WI38 (cell line): ENCODE measurements around the gene RHEX.

Source experiments
- H3K4me3 ChIP-seq: 2 replicates; pipeline ENCODE4 v1.5.1; 2011; ENCODE audit warnings: low read depth, mild to moderate bottlenecking, control low read depth, low read length
- TF ChIP-seq, protein P1 (sequence below): IDR thresholded peaks from 2 replicates; pipeline ENCODE4 v1.5.1; 2012; ENCODE audit warnings: low read depth, mild to moderate bottlenecking, control low read depth, low read length

RHEX gene

DNA sequence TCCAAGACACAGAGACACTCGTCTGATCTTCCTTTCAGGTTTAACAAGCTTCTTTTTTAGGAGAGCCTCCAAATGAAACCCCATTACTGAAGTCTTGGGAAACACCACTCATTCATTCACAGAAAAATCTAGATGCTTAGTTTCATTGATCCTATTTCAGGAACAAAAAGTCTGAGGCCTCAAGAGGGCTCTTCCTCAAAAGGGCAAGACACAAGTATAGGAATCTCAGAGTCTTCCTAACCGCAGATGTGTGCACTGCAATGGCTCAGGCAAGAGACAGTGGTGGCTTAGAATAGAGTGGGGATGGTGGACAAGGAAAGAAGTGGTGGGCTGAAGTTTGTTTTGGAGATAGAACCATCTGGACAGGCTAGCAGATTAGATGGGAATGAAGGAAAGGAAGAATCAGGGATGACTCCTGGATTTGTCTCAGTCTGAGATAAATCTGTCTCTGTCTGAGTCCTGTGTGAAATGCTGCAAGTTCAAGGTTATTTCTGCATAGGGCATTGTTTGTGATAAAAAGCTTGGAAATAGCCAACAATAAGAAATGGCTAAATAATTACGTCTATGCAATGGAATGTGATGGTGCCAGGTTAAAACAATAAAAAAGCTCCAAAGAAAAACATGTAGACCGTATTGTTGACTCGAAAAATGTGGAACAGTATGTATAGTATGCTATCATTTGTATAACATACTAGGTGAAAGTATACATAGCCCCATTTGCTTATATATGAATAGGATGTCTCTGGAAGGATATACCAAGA lies 20.4 kb upstream of the RHEX start:
- H3K4me3 ChIP-seq, result no peak overlapping the region
- TF ChIP-seq, protein P1, sequence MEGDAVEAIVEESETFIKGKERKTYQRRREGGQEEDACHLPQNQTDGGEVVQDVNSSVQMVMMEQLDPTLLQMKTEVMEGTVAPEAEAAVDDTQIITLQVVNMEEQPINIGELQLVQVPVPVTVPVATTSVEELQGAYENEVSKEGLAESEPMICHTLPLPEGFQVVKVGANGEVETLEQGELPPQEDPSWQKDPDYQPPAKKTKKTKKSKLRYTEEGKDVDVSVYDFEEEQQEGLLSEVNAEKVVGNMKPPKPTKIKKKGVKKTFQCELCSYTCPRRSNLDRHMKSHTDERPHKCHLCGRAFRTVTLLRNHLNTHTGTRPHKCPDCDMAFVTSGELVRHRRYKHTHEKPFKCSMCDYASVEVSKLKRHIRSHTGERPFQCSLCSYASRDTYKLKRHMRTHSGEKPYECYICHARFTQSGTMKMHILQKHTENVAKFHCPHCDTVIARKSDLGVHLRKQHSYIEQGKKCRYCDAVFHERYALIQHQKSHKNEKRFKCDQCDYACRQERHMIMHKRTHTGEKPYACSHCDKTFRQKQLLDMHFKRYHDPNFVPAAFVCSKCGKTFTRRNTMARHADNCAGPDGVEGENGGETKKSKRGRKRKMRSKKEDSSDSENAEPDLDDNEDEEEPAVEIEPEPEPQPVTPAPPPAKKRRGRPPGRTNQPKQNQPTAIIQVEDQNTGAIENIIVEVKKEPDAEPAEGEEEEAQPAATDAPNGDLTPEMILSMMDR, result no peak

GRCh38 chr1:206035027-206035426 lies 17.9 kb upstream of the RHEX start:
- TF ChIP-seq, protein P1, result no peak
- no peak overlapping the region for H3K4me3 ChIP-seq

- TF ChIP-seq, protein P1, result no peak
- no peak overlapping the region for H3K4me3 ChIP-seq
These were observed 16.1 kb upstream of the RHEX start for GRCh38 chr1:206036663-206037455.

DNA sequence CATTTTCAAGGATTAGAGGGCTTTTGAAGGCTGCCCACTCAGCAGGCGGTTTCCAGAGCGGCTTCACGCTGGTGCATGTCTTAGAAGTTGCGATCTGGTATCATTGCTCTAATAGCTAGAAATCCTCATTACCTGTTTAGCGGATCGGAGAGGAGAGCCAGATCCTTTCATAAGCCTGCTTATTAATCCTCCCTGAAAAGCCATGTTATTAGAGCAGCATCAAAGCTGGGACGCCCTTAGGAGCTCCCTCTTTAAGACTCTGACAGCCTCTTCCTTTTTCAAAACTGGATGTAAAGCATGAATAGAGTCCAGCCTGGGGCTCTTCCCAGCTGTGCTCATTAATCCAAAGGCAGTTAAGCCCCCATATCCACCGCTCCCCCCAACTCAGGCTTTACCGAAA lies 15.4 kb upstream of the RHEX start:
- TF ChIP-seq, protein P1, result no peak
- no peak overlapping the region for H3K4me3 ChIP-seq

DNA sequence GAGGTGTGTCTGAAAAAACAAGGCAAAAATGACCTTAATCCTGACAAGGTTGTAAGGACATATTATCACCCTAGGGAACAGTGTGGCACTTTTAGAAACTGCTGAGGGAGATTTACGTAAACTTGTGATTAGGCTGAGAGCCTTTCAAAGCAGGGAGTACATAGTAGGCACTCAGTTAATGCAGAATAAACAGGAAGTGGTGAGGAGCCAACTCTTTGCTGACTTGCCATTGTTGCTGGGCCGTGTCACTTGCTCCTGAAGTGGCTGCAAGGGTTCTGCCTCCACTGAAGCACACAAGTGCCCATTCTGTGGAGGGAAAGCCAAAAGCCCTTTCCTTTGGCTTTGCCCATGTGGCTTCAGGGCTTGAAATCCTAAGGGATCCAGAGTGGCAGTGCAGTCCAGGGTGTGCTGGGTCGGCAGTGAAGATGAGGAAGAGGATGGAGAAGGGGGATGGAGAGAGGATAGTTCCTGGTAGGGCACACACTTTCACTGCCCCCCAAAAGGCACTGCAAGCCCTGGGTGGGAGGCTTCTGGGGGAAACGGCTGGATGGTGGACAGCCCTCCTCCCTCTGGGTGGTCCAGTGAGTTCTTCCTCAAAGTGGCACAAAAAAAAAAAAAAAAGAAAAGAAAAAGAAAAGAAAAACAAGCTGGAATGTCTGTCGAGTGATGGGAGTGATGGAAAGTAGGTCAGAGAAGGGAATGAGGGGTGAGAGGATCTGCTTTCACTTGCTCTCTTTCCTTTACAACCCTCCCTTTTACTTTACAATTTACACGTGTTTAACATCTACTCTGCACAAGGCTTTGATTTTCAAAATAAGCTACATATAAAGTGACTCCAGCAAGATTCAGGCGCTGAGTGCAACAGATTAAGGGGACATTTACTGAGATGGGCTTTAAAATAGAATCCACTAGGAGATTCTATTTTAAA lies 13.7 kb upstream of the RHEX start:
- H3K4me3 ChIP-seq, result no peak overlapping the region
- TF ChIP-seq, protein P1, result no peak

GRCh38 chr1:206040328-206040727 lies 12.6 kb upstream of the RHEX start:
- H3K4me3 ChIP-seq, result no peak overlapping the region
- TF ChIP-seq, protein P1, result no peak
